Brain pericyte (primary cell): ENCODE measurements around the gene FITM1.

ENCODE experiments used
- DNase-seq: peaks from one replicate; pipeline ENCODE4 v3.0.0-alpha.2; 2012; ENCODE audit warnings: low read depth, low spot score

FITM1 gene

GRCh38 chr14:24160850-24161804 is 30.7 kb downstream of the FITM1 start, which contains the start of gene IRF9:
Gene IRF9 (plus strand): TSS chr14:24161265. CDS start chr14:24162145, 880 bp downstream.
- peak; percentile 89 for DNase-seq

- no peak for DNase-seq
Measured at GRCh38 chr14:24162093-24162492, 31.6 kb downstream of the FITM1 start.

GRCh38 chr14:24164518-24164991 is 34.1 kb downstream of the FITM1 start:
- DNase-seq, result no peak

GRCh38 chr14:24165785-24166184 is 35.3 kb downstream of the FITM1 start:
- DNase-seq, result no peak

- no peak for DNase-seq
Measured at GRCh38 chr14:24167469-24168114, 37.1 kb downstream of the FITM1 start.

- DNase-seq, result peak; percentile 61
Measured at GRCh38 chr14:24171422-24172260, 41.2 kb downstream of the FITM1 start, which contains the start of gene REC8. Gene REC8 (plus strand): TSS chr14:24172080. CDS start chr14:24172553, 473 bp downstream.

GRCh38 chr14:24172261-24172860 is 41.9 kb downstream of the FITM1 start:
- no peak for DNase-seq

- no peak for DNase-seq
Measured at GRCh38 chr14:24172871-24173281, 42.4 kb downstream of the FITM1 start.

GRCh38 chr14:24176599-24176998 is 46.1 kb downstream of the FITM1 start:
- no peak for DNase-seq

GRCh38 chr14:24177041-24177825 is 46.8 kb downstream of the FITM1 start:
- DNase-seq, result no peak

- DNase-seq, result no peak
Measured at GRCh38 chr14:24177891-24178290, 47.4 kb downstream of the FITM1 start.

- no peak for DNase-seq
Measured at GRCh38 chr14:24178399-24179178, 48.1 kb downstream of the FITM1 start.

- no peak for DNase-seq
Measured at GRCh38 chr14:24179294-24179960, 49.0 kb downstream of the FITM1 start.

- no peak for DNase-seq
Measured at GRCh38 chr14:24179961-24180796, 49.7 kb downstream of the FITM1 start.

GRCh38 chr14:24181371-24182077 is 51.1 kb downstream of the FITM1 start:
- no peak for DNase-seq
